AG10803 (cell line): Measurements from ENCODE around the gene LIMS3.
"Not testable (repeated sequence)": the region's sequence is repeated elsewhere in the genome, so short reads cannot be mapped to it uniquely, and the experiment has no call there.

Experiments
- DNase-seq: peaks from one replicate; pipeline ENCODE4 v3.0.0; 2010; ENCODE audit warnings: low read depth
- H3K4me3 ChIP-seq: 2 replicates; pipeline ENCODE4 v1.5.1; 2011; ENCODE audit warnings: mild to moderate bottlenecking, low read length, control low read depth

Gene LIMS3

DNA sequence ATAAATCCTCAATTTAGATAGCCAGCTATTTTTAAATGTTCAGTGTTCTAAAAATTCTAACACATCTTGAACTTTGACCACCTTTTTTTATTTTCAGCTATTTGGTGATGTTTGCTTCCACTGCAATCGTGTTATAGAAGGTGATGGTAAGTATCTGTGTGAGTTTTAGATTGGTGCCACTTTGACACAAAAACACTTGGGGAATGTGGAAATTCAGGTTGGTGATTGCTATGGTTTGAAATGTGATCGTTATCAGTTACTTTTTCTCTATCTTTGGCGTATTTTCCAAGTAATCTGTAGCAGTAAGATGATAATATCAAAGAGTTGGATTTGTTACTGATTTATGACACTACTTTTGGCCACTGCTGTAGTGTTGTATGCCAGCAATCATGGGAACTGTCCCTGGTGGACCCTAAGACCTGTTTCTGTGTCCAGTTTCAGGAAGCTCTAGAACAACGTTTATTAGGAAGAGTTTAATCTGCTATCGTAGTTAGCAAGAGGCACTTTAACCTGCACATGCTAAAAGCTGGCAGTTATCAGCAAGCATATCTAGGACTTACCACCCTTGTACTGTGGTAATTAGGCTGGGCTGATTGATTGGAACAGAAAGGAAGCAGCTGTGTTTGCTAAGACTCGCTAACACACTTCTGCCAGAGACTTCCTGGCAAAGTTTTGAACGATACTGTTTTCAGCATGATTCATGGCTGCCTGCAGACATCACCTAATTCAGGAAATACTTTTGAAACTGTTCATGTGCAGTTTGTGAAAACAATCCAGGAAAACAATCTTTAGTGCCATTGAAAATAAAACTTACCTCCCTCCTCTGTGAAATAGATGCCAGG is 23.3 kb downstream of the LIMS3 start:
- H3K4me3 ChIP-seq, DNase-seq: not testable (repeated sequence)

DNA sequence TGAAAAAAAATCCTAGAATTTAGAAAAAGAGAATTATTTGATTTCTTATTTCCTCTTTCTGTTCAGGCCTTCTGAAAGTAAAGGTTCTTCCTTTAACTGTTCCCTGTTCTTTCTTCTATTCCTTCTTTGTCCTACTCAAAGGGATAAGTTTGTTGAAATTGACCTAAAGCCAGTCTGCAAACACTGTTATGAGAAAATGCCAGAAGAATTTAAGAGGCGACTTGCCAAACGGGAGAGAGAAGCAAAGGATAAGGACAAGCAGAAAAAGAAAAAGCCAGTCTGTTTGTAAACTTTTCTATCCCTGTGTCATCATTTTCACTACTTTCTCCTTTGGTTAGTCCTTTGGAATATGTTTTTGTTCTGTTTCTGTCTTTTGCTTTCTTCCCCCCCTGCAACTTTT is 26.0 kb downstream of the LIMS3 start:
- DNase-seq, H3K4me3 ChIP-seq: not testable (repeated sequence)

DNA sequence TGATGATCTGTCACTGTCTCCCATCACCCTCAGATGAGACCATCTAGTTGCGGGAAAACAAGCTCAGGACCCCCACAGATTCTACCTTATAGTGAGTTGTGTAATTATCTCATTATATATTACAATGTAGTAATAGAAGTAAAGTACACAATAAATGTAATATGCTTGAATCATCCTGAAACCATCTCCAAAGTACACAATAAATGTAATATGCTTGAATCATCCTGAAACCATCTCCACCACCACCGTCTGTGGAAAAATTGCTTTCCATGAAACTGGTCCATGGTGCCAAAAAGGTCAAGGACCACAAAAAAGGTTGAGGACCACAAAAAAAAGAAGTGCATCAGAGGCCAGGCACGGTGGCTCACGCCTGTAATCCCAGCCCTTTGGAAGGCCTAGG is 29.3 kb downstream of the LIMS3 start:
- H3K4me3 ChIP-seq = not testable (repeated sequence)

DNA sequence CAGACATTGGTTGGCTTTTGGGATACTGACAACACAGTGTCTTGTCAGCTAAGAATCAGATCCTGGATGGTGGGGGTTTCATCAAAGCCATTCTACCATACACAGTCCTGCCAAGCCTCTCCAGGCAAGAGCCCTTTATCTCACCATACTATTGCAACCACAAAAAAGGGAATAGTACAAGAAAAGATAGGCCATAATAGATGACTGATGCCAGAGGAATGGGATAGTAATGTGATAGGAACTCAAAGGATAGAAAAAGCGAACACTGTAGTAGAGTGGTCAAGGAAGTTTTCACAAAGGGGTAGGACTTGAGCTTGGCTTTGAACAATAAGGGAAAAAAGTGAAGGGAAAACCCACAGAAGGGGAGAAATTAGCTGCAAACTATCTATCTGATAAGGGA is 30.7 kb downstream of the LIMS3 start:
- not testable (repeated sequence) for H3K4me3 ChIP-seq, DNase-seq

More for the DNA sequence above, 29.3 kb downstream of the LIMS3 start:
- DNase-seq = not testable (repeated sequence)

DNA sequence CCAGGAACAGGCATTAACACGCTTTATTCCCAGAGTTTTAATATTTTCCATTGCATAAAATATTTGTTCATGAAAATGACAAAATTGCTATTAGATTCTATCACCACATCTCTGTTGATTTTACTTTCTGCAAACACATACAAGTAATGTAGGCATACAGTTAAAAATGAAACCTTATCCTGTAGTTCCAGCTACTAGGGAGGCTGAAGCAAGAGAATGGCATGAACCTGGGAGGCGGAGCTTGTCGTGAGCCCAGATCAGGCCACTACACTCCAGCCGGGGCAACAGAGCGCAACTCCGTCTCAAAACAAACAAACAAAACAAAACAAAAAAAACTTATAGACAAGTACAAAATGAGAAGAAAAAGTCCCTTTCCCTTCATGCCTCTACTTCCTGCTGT is 38.0 kb downstream of the LIMS3 start:
- not testable (repeated sequence) for DNase-seq, H3K4me3 ChIP-seq

DNA sequence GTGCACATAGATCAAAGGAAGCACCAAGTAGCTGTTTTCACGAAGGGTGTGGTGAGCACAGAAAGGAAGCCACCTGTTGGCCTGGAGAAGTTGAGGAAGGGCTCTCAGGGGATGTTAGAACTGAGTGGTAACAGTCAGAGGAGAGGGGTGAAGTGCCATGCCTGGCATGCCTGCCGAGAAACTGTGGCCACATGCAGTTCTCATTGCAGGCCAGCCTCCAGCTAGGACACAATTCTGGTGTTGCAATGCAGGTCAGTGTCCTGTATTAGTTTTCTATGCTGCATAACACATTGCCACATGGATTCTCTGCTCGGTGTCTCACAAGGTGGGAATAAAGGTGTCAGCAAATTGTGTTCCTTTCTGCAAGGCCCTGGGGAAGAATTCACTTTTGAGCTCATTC is 46.9 kb downstream of the LIMS3 start:
- DNase-seq, H3K4me3 ChIP-seq: not testable (repeated sequence)

DNA sequence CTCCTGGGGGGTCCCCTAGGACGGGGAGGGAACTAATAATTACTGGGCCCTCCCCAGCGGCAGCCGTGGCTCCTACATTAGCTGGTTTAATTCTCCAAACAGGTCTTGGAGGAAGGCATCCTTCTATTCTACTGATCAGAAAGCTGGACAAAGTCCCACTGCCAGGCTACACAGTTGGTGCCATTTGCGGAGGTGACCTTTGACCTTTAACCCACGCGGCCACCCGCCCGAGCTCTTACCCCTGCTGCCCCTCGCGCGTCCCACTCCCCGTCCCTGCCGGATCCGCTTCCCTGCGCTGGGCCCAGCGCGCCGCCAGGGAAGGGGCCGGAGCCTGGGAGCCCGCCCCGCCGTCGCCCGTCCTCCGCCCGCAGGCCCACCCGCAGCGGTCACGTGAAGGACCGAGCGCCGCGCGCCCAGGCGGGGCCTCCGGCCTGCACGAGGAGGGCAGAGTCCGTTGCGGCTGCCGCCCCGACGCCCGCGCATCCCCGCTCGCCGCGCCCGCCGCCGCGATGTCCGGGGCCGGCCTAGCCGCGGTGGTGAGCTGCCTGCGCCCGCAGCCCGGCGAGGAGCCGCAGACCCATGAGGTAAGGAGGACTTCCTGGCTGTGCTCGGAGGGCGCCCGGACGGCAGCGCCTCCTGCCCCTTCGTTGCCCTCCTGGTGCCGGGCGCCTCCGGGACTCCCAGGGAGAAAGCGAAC is 48.9 kb downstream of the LIMS3 start:
- H3K4me3 ChIP-seq, DNase-seq: not testable (repeated sequence)

DNA sequence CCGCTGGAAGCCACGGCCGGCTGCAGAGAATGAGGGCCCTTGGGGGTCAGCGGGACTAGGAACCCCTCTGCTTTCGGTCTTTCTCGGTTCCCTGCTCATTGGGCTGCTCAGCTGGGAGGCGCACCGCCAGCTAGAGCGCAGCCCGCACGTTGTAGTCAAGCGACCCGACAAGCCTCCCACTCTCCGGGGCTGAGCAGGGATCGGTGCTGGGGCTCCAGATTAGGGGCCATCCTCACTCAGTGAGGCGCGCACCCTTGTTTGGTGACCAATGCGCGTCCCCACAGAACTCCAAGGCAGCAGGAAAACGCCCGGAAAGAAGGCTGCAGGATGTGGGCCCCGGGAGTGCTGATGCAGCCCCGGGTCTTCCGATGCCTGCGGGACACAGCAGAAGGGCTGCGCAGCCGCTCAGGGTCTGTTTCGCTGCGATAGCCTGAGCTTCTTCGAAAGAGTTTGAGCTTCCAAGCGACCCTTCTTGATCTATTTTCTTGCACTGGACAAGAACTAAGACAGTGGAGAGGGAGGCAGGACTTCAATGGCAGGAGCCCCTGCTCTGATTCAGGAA is 49.6 kb downstream of the LIMS3 start:
- H3K4me3 ChIP-seq, DNase-seq: not testable (repeated sequence)

DNA sequence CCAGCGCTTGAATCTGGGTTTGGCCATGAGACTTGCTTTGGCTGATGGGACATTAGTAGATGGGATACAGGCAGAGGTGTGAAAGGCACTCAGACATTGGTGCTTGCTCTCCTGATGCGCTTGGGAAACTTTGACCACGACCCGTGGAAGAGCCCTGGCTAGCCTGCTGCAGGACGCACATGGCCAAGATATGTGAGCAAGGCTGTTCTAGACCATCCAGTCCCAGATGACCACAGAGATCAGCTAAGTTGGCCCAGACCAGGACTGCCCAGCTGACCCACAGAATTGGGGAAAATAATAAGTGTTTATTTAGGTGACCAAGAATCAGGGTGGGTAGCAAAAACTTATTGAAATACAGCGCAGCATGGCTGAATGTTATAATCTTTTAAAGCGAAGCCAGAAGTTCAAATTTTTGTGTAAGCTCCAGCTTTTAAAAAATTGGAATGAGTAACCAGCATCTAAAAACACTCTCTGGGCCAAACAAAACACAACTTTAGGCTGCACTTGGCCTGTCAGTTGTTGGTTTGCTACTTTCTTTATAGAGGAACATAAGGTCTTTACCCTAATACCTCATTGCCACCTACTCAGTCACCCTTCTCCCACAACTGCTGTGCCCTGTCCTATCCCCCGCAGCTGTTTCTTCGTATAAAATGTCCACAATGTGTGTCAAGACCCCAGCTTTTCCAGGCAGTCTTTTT is 51.8 kb downstream of the LIMS3 start:
- H3K4me3 ChIP-seq, DNase-seq: not testable (repeated sequence)

DNA sequence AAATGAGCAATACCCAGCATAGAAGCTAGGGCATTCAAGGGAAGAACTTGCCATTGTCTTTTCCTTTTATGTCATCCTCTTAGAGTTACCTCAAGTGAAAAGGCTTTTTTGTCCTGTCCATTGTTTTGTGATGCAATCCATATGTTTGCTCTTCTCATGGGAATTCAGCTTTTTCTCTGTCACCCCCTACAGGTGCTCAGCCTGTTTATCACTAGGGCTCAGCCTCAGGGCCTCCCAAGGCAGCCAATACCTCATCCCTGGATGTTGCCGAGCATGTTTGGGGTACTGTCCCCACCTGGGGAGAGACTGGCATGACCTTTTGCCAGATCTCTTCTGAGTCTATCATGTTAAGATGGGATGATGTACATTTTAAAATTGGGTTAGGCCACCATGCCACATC is 65.5 kb downstream of the LIMS3 start:
- H3K4me3 ChIP-seq, DNase-seq: not testable (repeated sequence)

DNA sequence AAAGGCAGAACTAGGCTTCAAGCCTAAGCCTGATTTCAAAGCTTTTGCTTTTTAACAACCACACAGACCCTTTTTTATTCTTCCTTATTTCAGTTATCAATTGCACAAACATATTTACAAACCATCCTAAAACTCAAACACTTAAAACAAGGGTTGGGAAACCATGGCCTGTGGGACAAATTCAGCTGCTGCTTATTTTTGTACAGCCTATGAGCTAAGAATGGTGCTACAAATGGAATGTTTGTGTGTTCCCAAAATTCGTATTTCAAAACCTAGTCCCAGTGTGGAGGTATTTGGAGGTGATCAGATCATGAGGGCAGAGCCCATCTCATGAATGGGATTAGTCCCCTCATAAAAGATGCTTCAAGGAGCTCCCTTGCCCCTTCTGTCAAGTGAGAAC is 67.0 kb downstream of the LIMS3 start:
- DNase-seq, H3K4me3 ChIP-seq: not testable (repeated sequence)

DNA sequence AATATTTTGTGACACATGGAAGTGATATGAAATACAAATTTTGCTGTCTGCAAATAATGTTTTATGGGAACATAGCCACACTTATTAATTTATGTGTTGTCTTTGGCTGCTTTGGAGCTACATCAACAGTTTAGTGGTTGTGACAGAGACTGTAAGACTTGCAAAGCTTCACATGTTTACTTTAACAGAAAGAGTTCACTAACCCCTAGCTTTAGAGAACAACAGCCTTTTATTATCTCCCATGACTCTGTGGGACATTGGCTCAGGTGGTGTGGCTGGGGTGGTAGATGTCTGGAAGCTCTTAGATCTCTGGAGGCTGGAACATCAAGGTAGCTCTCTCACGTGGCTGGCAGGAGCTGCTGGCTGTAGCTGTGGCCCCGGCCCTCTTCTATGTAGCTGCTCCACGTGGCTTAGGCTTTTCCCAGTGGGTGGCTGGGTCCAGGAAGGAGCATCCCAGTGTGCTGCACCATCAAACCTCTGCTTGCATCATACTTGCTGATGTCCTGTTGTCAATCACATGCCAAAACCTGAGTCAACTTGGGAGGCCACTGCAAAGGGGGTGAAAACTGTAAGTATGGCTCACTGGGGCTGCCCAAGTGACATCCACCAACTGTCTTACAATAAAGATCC is 67.7 kb downstream of the LIMS3 start:
- not testable (repeated sequence) for DNase-seq, H3K4me3 ChIP-seq

DNA sequence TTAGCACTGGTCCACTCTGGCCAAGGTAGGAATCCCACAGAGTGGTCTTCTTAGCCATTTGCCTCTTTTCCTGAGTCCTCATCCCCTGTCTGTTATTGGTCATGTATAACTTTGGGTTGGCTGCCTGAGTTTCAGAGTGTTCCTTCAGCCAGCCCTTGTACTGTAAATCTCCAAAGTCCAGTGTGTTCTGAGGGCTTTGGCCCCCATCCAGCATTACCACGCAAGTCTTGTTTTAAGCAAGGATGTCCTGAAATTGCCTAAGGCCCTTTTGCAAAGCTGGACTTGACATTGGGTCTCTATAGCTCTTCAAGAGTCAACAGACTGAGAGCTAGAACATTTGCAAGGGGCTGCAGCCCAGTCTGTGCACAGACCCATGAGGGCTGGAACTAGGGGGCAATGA is 68.4 kb downstream of the LIMS3 start:
- not testable (repeated sequence) for DNase-seq, H3K4me3 ChIP-seq

DNA sequence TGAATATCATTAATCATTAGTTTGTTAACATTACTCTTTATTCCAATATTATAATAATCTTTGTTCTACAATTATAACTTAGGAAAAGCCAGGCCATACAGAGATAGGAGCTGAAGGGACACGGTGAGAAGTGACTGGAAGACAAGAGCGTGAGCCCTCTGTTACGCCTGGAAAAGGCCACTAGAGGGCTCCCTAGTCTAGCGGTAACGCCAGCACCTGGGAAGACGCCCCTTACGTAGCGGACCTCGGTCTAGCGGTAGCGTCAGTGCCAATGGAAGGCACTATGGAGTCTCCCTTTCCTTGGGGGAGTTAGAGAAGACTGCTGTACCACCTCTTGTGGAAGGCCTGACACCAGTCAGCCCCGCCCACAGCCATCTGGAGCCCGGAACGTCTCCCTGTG is 71.4 kb downstream of the LIMS3 start:
- not testable (repeated sequence) for DNase-seq, H3K4me3 ChIP-seq

DNA sequence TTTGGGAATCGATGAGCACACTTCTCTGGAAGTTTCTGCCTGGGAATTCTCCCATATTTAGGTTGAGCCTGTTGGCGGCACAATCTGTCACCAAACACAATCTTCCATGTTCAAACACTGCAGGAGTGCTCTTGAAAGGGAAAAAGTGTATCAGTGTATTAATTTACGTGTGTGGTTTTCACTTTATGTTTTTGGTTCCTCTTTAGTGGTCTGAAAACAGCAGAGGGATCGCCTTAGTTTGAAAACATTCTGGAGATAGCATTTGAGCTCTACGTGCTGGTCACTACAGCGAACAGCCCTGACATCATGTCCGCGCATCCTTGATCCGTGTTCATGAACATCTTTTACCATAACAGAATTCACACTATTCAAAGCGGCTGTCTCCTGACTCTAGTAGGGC is 73.2 kb downstream of the LIMS3 start:
- DNase-seq, H3K4me3 ChIP-seq: not testable (repeated sequence)
